ENCODE measurements around the gene NAPG.

GRCh38 chr18:10519366-10519765 lies 6.5 kb upstream of the NAPG start:
- TF ChIP-seq CTCF (IDR thresholded peaks at IDR 0.05; ENCODE audit: insufficient read depth, low read length) (no peak), POLR2AphosphoS5 (IDR thresholded peaks at IDR 0.05; ENCODE audit: low read depth) (no peak), REST (IDR thresholded peaks at IDR 0.05; ENCODE audit: insufficient replicate concordance, low read depth) (no peak)
